Measurements from ENCODE around the gene GTPBP4.
"Not testable (repeated sequence)": the region's sequence is repeated elsewhere in the genome, so short reads cannot be mapped to it uniquely, and the experiment has no call there.

GTPBP4 gene

DNA sequence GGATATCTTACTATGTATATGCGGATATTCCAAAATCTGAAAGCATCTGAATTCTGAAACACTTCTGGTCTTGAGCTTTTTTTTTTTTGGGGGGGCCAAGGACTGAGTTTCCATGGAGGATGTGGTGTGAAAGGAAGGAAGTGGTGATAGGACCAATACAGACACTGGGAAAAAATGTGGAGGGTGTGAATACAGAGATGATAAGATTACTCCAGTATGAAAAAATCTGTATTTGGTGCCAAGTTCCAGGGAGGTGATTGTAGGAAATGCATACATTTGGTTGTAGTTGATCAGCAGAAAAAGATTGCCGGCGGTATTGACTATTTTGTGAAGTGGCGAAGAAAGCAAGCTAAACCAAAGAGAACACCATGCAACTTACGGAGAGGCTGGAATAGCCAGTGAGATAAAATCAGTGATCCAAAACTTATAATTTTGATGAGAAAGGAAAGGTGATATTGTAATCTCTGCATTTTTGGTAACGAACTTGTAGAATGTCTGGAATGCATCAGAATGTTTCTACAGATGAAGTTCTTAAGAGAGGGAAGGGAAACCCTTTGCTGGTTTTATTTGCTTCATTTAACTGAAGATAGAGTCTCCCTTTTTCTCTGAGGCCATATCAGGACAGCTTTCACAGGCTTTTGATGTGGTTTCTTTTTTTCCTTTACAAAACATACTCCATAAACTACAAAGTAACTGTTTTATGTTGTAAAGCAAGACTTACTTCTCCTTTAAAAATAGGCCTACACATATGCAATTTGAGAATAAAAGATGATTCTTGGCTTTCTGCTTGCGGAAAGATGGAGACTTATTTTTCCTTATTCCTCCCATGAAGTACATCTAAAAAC, 73.9 kb downstream of the GTPBP4 start:
- no peak for DNase-seq

DNA sequence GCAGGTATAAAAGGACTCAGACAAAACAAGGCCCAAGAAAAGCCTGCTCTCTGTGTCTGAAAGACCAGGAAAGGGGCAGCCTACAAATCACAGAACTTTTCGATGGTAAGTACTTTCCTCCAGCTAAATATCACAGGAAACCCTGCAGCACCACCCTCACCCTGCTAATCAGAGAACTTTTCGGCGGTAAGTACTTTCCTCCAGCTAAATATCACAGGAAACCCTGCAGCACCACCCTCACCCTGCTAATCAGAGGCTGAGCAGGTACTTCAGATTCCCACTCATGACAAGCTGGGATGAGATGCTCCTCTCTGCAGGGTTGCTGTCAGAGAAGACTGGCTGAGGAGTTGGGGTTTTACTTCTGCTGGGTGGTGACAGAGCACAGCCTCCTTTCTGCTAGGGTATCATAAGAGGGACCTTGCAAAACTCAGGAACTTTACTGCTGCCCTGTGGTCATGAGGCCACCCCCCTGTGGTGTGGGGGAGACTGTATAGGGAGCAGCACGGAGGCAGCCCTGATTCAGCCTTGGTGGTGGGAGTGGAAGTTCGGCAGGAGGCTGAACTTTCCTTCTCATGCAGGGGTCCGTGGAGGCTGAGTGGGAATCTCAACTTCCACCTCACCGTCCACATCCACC, 75.1 kb downstream of the GTPBP4 start:
- peak; percentile 15 for DNase-seq

DNA sequence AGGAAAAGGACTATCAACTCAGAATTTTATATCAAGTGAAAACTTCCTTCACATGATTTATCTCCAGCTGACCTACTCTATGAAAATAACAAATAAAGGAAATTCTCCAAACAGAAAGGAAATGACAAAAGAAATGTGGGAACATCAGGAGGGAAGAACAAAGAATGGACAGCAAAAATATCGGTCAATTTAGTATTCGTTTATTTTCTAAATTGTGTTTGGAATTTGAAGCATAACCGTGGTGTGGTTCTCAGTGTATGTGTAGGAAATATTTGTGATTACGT, 76.7 kb downstream of the GTPBP4 start:
- DNase-seq: no peak

DNA sequence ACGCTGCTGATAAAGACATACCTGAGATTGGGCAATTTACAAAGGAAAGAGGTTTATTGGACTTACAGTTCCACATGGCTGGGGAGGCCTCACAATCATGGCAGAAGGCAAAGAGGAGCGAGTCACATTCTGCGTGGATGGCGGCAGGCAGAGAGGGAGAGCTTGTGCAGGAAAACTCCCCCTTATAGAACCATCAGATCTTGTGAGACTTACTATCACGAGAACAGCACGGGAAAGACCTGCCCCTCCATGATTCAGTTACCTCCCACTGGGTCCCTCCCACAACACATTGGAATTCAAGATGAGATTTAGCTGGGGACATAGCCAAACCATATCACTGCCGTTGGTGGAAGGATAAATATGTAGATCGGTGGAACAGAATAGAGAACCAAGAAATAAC, 78.5 kb downstream of the GTPBP4 start:
- not testable (repeated sequence) for DNase-seq

DNA sequence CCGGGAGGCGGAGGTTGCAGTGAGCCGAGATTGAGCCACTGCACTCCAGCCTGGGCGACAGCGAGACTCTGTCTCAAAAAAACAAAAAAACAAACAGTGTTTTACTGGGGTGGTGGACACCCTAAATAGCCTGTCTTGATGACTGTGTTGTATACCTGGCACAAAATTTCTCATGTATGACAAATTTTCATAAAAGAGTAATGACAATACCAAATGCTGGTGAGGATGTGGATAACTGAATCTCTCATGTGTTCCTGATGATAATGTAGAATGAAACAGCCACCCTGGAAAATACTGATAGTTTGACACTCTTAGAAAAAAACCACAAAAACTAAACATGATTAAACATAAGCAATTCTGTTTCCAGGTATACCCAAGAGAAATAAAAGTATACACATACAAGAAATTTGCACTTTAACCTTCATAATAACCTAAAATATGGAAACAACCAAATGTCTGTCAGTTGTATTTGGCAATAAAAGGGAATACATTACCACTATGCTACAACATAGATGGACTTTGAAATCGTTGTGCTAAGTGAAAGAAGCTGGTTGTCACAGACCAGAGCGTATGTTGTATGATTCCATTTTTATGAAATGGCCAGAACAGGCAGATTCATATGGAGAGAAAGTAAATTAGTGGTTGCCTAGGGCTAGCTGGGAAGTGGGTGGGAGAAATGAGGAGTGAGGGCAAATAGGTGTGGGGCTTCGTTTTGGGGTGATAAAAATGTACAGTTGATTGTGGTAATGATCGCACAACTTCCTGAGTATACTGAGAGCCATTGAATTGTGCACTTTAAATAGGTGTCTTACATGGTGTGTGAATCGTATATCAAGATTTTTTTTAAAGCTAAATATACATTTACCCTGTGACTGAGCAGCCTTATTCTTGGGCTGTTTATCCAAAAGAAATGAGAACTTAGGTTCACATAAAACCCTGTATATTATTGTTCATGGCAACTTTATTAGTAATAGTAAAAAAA, 80.4 kb downstream of the GTPBP4 start:
- no peak for DNase-seq
